GM23248 (cell line): ENCODE data around the gene PTPRU. TPM values are rescaled to one million over a fixed set of nuclear protein-coding genes. Genes with fewer than 3 reads are reported as not detected.

Experiments
- DNase-seq: peaks from one replicate; pipeline ENCODE4 v3.0.0-alpha.2; 2015
- H2AFZ ChIP-seq: fragments of 200-600 bp; sonication (generic); 2 replicates; pipeline ENCODE4 v1.6.1; 2016; ENCODE audit warnings: antibody characterized with exemption
- H3F3A ChIP-seq: fragments of 200-600 bp; sonication (generic); 2 replicates; pipeline ENCODE4 v1.6.1; 2016; ENCODE audit warnings: mild to moderate bottlenecking, antibody characterized with exemption, mixed run types; ENCODE audit not compliant: insufficient read depth
- H3K27ac ChIP-seq: fragments of 200-600 bp; sonication (generic); 2 replicates; pipeline ENCODE4 v1.5.1; 2016; ENCODE audit warnings: mild to moderate bottlenecking
- H3K27me3 ChIP-seq: fragments of 200-600 bp; sonication (generic); replicated peaks from 2 replicates; pipeline ENCODE4 v1.6.1; 2016; ENCODE audit warnings: mild to moderate bottlenecking; ENCODE audit not compliant: insufficient read depth
- H3K36me3 ChIP-seq: fragments of 200-600 bp; sonication (generic); 2 replicates; pipeline ENCODE4 v1.6.1; 2016; ENCODE audit warnings: low read depth, mild to moderate bottlenecking
- H3K4me1 ChIP-seq: fragments of 200-600 bp; sonication (generic); 2 replicates; pipeline ENCODE4 v1.6.1; 2016; ENCODE audit warnings: mild to moderate bottlenecking; ENCODE audit not compliant: insufficient read depth
- H3K4me2 ChIP-seq: fragments of 200-600 bp; sonication (generic); one replicate; pipeline ENCODE4 v1.6.1; 2016; ENCODE audit warnings: mild to moderate bottlenecking; ENCODE audit not compliant: unreplicated experiment
- H3K4me3 ChIP-seq: fragments of 200-600 bp; sonication (generic); 2 replicates; pipeline ENCODE4 v1.5.1; 2016; ENCODE audit warnings: mild to moderate bottlenecking
- H3K79me2 ChIP-seq: fragments of 200-600 bp; sonication (generic); 2 replicates; pipeline ENCODE4 v1.6.1; 2016; ENCODE audit warnings: mild to moderate bottlenecking; ENCODE audit not compliant: insufficient read depth
- H3K9ac ChIP-seq: fragments of 200-600 bp; sonication (generic); 2 replicates; pipeline ENCODE4 v1.6.1; 2016; ENCODE audit warnings: mild to moderate bottlenecking
- H3K9me2 ChIP-seq: fragments of 200-600 bp; sonication (generic); 2 replicates; pipeline ENCODE4 v1.6.1; 2016; ENCODE audit warnings: mixed run types, mild to moderate bottlenecking, moderate library complexity; ENCODE audit not compliant: insufficient read depth
- H3K9me3 ChIP-seq: fragments of 200-600 bp; sonication (generic); one replicate; pipeline ENCODE4 v1.6.1; 2017; ENCODE audit warnings: low read depth
- H4K20me1 ChIP-seq: fragments of 200-600 bp; sonication (generic); 2 replicates; pipeline ENCODE4 v1.6.0; 2016; ENCODE audit not compliant: insufficient read depth
- EZH2 ChIP-seq: fragments of 200-600 bp; sonication (generic); IDR thresholded peaks from 2 replicates; pipeline ENCODE4 v1.6.1; 2018; ENCODE audit warnings: antibody characterized with exemption, mild to moderate bottlenecking; ENCODE audit not compliant: insufficient read depth, poor library complexity, severe bottlenecking
- EZH2phosphoT487 ChIP-seq: fragments of 200-600 bp; sonication (generic); IDR thresholded peaks from 2 replicates; pipeline ENCODE4 v1.6.1; 2018; ENCODE audit warnings: antibody characterized with exemption, moderate library complexity, mild to moderate bottlenecking, low read depth; ENCODE audit not compliant: insufficient read depth
- WGBS, 2 experiments: methylation state at CpG; one replicate each; pipeline ENCODE4 v1.1.6; 2015 to 2017; ENCODE audit warnings: low lambda C conversion rate in 2 of 2, low coverage in 1 of 2; ENCODE audit errors: missing lambda C conversion rate in 2 of 2; 5-methylcytosine and 5-hydroxymethylcytosine counted together
- in situ Hi-C: fragments of 300-500 bp; cut with MboI; formaldehyde crosslinking; loops from 2 replicates; pipeline ENCODE4 v1.15.0; 2020
- polyA plus RNA-seq: library from polyadenylated mRNA; unstranded; fragments of >200 nt; fragmentation: Nextera tagmentation; extraction: Ambion mirVana; gene quantifications from 2 replicates; pipeline ENCODE4 v1.2.1, GENCODE V29; 2016
- total RNA-seq: library from RNA; depleted of rRNA; stranded (reverse); fragments of >200 nt; shearing (Covaris generic); gene quantifications from 2 replicates; pipeline ENCODE4 v1.2.3, GENCODE V29; 2014

Gene PTPRU
- total and polyA plus RNA-seq, 2 experiments from 2014 or later, result 6.2 to 16.8 TPM

GRCh38 chr1:29259802-29260441 lies 23.6 kb downstream of the PTPRU start:
- peak overlapping the region; percentile 82 for H2AFZ ChIP-seq
- WGBS, 2 experiments, result 4 to 9% methylated on average over 43 to 46 of the region's 56 CpGs

GRCh38 chr1:29260531-29260930 lies 24.2 kb downstream of the PTPRU start:
- WGBS, 2 experiments, result 91 to 94% methylated on average over 21 to 29 of the region's 29 CpGs
- TF ChIP-seq EZH2, result no peak
- no peak for TF ChIP-seq EZH2phosphoT487
- H3K4me1 ChIP-seq, result peaks cover 10% of the 10 kb centered on the region
- H3K27me3 ChIP-seq, result no peaks in the 10 kb centered on the region
- H3K4me3 ChIP-seq, result no peak overlapping the region
- H3K9me2 ChIP-seq, result no peaks in the 10 kb centered on the region
- no peak overlapping the region for H3K9ac ChIP-seq
- H3K27ac ChIP-seq, result no peak overlapping the region
- H3F3A ChIP-seq, result peaks cover 23% of the 10 kb centered on the region; the same call in 1 of the 2 replicates
- H2AFZ ChIP-seq, result no peak overlapping the region
- no peaks in the 10 kb centered on the region for H4K20me1 ChIP-seq
- H3K79me2 ChIP-seq, result no peaks in the 10 kb centered on the region
- H3K4me2 ChIP-seq, result no peak overlapping the region
- no peak for DNase-seq
- no peaks in the 10 kb centered on the region for H3K9me3 ChIP-seq
- no peaks in the 10 kb centered on the region for H3K36me3 ChIP-seq
- in situ Hi-C loops, result no loop called here

More at GRCh38 chr1:29259802-29260441, 23.6 kb downstream of the PTPRU start:
- Histone ChIP-seq H4K20me1 (no peaks in the 10 kb centered on the region), H3K36me3 (no peaks in the 10 kb centered on the region), H3K9ac (peak overlapping the region; percentile 46), H3K9me3 (no peaks in the 10 kb centered on the region), H3K9me2 (no peaks in the 10 kb centered on the region), H3F3A (peaks cover 17% of the 10 kb centered on the region; the same call in 1 of the 2 replicates), H3K27me3 (no peaks in the 10 kb centered on the region), H3K4me1 (0 out of 2 replicates have a peak, but pooled peaks cover 4% of the 10 kb centered on the region), H3K79me2 (no peaks in the 10 kb centered on the region), H3K27ac (no peak overlapping the region), H3K4me2 (peak overlapping the region; percentile 74), H3K4me3 (peak overlapping the region; percentile 63)
- TF ChIP-seq EZH2phosphoT487 (no peak), EZH2 (no peak)
- peak; percentile 73 for DNase-seq
- in situ Hi-C loops, result no loop called here

GRCh38 chr1:29264773-29265389 lies 28.6 kb downstream of the PTPRU start:
- WGBS, 2 experiments, result 65 to 66% methylated on average over 4 of the region's 4 CpGs
- H4K20me1 ChIP-seq, result no peaks in the 10 kb centered on the region
- H3K27me3 ChIP-seq, result no peaks in the 10 kb centered on the region
- H3K4me1 ChIP-seq, result peaks cover 11% of the 10 kb centered on the region
- H3K9ac ChIP-seq, result no peak overlapping the region
- no peak overlapping the region for H3K4me3 ChIP-seq
- no peak overlapping the region for H3K27ac ChIP-seq
- no peaks in the 10 kb centered on the region for H3K79me2 ChIP-seq
- no peak overlapping the region for H2AFZ ChIP-seq
- DNase-seq, result peak; percentile 85
- peaks cover 27% of the 10 kb centered on the region; the same call in 1 of the 2 replicates for H3F3A ChIP-seq
- in situ Hi-C loops, result no loop called here
- H3K9me2 ChIP-seq, result no peaks in the 10 kb centered on the region
- H3K4me2 ChIP-seq, result no peak overlapping the region
- H3K9me3 ChIP-seq, result no peaks in the 10 kb centered on the region
- no peaks in the 10 kb centered on the region for H3K36me3 ChIP-seq
- TF ChIP-seq EZH2phosphoT487, result no peak
- TF ChIP-seq EZH2, result no peak

GRCh38 chr1:29266912-29267311 lies 30.6 kb downstream of the PTPRU start:
- WGBS, 2 experiments, result 97 to 98% methylated on average over 3 of the region's 3 CpGs
- Histone ChIP-seq H3K9me2 (no peaks in the 10 kb centered on the region), H3F3A (peaks cover 19% of the 10 kb centered on the region; the same call in 1 of the 2 replicates), H2AFZ (no peak overlapping the region), H3K27me3 (no peaks in the 10 kb centered on the region), H3K9ac (no peak overlapping the region), H3K9me3 (no peaks in the 10 kb centered on the region), H4K20me1 (no peaks in the 10 kb centered on the region), H3K79me2 (no peaks in the 10 kb centered on the region), H3K4me1 (peaks cover 20% of the 10 kb centered on the region), H3K27ac (no peak overlapping the region), H3K4me2 (no peak overlapping the region), H3K4me3 (no peak overlapping the region), H3K36me3 (no peaks in the 10 kb centered on the region)
- in situ Hi-C loops, result no loop called here
- no peak for DNase-seq
- TF ChIP-seq EZH2, result no peak
- TF ChIP-seq EZH2phosphoT487, result no peak
